ENCODE results near the gene UGT1A6.
"Not testable (repeated sequence)": the region's sequence is repeated elsewhere in the genome, so short reads cannot be mapped to it uniquely, and the experiment has no call there.

The UGT1A6 gene

DNA sequence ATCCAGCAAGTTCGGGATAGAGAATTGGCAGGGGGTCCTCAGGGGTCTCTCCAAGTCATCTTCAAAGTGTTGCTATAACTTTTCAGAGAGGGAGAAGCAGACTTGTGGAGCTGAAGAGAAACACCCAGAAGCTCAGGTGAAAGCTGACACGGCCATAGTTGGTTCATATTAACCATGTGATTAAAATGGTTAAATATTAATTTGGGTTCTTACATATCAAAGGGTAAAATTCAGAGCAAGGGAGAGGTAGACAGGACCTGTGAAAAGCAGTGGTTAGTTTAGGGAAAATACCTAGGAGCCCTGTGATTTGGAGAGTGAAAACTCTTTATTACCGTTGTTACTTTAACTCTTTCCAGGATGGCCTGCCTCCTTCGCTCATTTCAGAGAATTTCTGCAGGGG is at the start of gene UGT1A6:
Gene UGT1A6 (plus strand): TSS at position 243 of the 400 bp plus-strand sequence. CDS start 115 bp downstream, at position 358.
- DNase-seq (ENCODE audit: low spot score): no peak

DNA sequence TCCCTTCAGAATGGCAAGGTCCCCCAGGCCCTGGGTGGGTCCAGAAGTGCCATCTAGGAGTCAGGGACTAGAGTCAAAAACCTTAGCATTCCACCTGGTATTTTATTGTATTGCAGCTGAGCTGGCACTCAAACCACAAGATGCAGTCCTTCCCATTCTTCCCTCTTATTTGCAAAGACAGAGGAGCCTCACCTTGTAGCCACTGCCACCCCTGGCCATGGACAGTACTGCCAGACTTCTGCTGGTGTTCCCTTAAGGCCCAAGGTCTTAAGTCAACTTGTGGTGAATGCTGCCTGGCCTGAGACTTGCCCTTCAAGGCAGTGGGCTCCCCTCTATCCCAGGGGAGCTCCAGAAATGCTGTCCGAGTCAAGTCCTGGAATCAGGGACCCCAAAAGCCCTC is 49.6 kb upstream of the UGT1A6 start:
- DNase-seq (ENCODE audit: low spot score): no peak

DNA sequence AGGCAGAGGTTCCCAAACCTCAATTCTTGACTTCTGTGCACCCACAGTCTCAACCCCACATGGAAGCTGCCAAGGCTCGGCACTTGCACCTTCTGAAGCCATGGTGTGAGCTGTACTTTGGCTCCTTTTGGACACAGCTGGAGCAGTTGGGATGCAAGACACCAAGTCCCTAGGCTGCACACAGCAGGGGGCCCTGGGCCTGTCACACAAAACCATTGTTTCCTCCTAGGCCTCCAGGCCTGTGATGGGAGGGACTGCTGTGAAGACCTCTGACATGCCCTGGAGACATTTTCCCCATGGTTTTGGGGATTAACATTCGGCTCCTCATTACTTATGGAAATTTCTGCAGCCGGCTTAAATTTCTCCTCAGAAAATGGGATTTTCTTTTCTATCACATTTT is 46.7 kb upstream of the UGT1A6 start:
- DNase-seq (ENCODE audit: low spot score): not testable (repeated sequence)

DNA sequence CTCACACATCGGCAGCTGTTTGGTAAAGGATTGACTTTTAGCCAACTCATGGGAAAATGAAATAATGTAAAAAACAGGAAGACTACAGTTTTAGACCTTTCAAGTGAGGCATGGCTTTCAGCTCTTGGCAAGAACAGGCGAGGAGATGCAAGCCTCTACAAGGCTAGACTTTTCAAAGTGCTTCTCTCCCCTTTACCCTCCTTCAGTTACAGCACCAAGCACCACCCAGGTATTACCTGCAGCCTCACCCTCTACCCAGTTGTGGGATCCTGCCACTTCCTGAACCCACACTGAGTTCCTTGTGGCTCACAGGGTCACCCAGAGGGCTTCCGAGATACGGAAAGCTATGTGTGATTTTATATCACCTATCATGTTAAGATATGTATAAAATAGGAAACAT is 41.7 kb upstream of the UGT1A6 start:
- no peak for DNase-seq (ENCODE audit: low spot score)

DNA sequence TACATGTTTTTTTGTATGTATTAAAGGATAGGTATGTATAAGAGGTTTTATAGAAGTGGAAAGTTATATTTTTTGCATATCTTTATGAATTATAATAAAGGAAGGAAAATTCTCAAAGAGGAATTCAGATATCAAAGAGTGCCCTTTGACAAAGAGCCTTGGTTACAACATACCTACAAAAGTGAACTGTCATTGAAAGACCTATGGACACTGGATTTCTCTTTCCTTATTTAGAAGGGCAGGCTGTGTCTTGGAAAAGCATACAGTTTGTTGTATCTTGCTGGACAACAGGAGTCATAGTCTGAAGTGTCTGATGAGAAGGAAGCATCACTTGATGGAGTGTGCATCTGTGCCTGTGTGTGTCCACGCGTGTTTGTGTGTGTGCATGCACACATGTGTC is 41.3 kb upstream of the UGT1A6 start:
- DNase-seq (ENCODE audit: low spot score): no peak

DNA sequence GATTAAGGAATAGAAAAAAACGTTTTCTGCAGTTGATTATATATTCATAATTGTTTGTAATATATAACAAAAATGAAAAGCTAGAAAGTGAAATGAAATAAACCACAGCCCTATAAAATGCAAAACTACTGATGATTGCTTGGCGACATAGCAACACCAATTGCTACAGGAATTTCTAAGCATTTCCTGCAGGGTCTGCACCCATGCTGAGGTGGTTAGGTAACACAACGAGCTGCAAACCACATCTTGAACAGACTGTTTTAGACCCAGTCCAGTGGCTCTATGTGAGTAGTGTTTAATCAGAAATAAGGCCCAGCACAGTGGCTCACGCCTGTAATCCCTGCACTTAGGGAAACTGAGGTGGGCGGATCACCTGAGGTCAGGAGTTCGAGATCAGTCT is 38.2 kb upstream of the UGT1A6 start:
- DNase-seq (ENCODE audit: low spot score): no peak

DNA sequence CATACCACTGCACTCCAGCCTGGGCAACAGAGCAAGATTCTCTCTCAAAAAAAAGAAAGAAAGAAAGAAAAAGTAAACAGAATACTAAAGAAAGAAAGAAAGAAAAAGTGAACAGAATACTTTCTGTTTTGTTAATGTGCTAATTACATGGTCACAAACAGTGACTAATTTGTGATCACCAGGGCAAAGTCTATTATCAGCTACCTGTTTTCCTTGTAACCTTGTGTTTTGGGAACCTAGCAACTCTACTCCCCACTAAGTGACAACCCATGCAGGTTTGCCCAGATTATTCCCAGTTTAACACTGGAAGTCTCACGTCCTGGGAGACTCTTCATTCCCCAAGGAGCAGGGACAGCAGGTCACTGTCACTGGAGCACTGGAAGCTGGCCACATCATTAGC is 37.6 kb upstream of the UGT1A6 start:
- DNase-seq (ENCODE audit: low spot score): no peak

DNA sequence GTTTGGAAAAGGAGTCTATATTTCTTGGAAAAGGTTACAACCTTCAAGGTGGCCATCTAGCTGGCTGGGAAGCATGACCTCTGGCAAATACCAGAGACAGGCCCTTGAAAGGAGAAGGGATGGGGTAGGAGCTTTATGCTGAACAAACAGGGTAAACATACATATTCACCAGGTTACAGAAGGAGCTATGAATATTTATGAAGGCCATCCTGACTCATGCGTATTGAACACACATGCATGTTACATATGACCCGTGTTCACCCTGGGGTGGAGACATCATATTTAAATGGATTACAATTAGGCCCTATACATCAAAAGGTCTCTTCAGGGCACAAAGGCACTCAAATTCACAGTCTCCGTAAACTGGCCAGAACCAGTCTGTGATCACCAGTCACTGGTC is 36.7 kb upstream of the UGT1A6 start:
- not testable (repeated sequence) for DNase-seq (ENCODE audit: low spot score)

DNA sequence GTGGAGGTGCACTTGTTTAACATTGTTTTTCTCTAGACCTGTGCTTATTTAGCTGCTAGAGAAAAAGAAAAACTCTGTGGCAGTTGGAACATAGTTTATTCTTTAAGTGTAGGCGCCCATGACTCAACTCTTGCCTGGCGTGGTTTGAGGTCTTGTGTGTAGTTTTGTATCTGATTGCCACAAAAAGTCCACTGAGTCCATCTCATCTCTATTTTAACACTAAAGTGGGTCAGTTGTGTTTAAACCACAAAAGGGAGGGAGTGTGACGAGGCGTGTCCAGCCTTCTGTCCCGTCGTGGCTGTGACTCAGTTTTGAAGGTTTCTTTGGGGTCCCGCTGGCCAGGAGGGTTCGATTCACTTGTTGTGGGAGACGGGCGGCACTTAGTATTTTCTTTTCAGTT is 36.2 kb upstream of the UGT1A6 start:
- no peak for DNase-seq (ENCODE audit: low spot score)

DNA sequence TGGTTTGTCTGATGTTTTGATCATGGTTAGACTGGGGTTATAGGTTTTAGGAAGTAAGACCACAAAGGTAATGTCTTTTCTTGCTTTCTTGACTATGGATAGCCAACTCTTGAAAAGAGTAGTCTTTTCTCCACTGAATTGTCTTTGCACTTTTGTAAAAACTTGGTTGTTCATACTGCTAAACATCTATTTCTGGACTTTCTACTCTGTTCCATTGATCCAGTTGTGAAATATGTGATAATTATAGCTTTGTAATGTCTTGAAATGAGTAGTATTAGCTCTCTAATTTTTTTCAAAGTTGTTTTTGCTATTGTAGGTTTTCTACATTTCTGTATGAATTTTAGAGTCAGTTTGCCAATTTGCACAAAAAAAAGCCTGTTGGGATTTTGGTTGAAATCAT is 34.1 kb upstream of the UGT1A6 start:
- no peak for DNase-seq (ENCODE audit: low spot score)

DNA sequence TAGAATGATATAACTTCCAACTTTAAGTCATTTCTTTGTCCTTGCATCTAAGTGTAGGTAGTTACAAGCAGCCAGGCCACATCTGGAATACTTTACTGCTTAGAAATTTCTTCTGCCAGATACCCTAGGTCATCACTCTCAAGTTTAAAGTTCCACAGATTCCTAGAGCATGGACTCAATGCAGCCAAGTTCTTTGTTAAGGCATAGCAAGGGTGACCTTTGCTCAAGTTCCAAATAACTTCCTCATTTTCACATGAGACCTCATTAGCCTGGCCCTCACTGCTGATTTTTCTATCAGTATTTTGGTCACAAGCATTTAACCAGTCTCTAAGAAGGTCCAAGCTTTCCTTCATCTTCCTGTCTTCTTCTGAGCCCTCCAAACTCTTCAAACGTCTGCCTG is 28.8 kb upstream of the UGT1A6 start:
- no peak for DNase-seq (ENCODE audit: low spot score)

DNA sequence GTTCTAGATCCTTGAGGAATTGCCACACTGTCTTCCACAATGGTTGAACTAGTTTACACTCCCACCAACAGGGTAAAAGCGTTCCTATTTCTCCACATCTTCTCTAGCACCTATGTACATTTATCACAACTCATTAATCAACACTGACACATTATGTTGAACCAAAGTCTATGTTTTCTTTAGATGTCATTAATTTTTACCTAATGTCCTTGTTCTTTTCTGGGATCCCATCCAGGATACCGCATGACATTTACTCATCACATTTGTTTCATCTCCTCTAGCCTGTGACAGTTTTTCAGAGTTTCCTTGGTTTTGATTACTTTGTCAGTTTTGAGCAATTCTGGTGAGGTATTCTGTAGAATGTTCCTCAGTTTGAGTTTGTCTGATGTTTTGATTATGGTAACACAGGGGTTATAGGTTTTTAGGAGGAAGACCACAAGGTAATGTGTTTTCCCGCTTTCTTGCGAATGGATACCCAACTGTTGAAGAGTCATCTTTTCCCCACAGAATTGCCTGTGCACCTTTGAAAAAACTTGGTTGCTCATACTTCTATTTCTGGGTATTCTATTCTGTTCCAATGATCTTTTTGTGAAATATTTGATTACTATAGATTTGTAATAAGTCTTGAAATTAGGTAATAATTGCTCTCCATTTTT is 24.0 kb upstream of the UGT1A6 start:
- DNase-seq (ENCODE audit: low spot score): no peak

DNA sequence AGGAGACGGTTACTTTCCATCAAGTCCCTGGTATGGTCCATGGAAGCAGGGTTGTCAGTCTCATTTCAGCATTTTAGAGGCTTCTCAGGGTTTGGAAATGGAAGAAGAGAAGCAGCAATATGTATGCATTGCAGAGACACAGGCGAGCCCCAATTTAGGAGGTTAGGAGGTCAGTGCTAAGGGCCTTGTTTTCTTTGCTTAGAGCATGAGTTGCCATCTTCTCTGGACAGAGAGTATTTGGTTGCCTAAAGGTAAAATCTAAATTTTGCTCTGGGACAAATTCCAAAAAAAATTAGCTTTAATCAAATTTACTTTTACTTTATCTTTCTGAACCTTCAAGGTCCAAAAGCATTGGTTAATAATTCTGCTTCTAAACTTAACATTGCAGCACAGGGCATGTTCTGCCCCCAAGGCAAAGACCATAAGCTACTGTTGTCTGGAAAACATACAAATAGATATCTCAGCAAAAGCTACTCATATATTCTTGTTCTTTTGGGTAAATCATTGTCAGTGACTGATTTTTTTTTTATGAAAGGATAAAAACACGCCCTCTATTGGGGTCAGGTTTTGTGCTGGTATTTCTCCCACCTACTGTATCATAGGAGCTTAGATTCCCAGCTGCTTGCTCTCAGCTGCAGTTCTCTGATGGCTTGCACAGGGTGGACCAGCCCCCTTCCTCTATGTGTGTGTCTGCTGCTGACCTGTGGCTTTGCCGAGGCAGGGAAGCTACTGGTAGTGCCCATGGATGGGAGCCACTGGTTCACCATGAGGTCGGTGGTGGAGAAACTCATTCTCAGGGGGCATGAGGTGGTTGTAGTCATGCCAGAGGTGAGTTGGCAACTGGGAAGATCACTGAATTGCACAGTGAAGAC is 21.2 kb upstream of the UGT1A6 start, which contains the start of gene UGT1A9:
Gene UGT1A9 (plus strand): TSS at position 609 of the 872 bp plus-strand sequence. CDS start 37 bp downstream, at position 646.
- no peak for DNase-seq (ENCODE audit: low spot score)

DNA sequence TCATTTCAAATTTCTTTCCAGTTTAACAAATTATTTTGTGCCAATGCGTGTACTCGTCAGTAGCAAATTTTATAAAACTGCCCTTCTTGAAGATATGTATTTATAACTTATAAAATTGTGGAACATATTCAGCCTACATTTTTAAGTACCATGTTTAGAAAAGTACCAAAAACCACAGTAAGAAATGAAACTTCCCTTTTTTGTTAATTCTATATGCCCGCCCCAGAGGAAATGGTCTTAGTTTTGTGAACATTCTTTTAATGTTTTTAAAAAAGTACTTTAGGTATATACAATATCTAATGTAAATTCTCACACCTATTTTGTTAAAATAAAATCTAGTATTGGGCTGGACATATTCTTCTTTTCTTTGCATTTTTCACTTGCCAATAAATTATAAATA is 19.8 kb upstream of the UGT1A6 start:
- DNase-seq (ENCODE audit: low spot score): no peak

DNA sequence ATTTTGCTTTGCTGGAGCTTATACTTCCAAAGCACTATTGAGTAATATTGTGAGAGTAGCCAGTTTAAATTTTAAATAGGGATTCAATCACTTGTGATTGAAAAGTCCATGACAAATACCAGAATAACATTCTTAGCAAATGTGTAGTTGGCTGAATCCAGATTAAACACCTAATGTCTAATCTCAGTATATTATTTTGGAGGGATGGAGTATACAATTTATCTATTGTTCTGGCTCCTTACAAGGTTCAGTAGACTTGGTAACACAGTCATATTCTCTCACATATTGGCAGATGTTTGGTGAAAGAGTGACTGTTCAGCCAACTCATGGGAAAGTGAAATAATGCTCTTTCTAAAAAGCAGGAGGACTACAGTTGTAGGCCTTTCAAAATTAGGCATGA is 18.8 kb upstream of the UGT1A6 start:
- DNase-seq (ENCODE audit: low spot score): no peak

DNA sequence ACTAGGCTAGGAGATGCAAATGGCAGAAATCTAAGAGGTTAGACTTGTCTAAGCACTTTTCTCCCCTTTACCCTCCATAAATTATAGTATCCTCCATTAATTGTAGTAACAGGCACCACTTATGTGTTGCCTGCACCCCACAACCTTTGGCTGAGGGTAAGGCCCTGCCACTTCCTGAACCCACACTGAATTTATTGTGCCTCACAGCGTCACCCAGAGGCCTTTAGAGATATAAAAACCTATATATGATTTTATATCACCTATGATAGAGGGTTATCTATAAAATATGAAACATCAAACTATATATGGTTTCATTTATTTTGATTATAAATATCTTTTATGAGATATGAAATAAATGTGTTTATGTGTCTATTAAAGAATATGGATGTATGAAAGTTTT is 18.4 kb upstream of the UGT1A6 start:
- DNase-seq (ENCODE audit: low spot score): no peak

DNA sequence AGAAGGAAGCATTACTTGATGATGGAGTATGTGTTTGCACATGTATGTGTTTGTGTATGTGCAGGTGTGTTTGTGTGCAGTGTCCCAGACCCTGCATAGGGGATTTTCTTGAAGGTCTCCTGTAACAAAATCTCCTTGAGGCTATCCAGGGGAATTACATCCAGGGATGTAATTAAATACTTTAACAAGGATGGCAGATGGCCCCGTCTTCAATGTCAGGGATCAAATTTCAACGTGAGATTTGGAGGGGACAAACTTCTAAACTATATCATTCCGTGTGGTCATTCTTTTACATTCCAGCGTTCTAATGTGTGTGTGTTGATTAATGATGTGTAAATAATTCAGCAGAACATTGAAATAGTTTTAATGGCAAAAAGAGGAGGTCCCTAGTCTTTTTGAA is 17.7 kb upstream of the UGT1A6 start:
- no peak for DNase-seq (ENCODE audit: low spot score)

DNA sequence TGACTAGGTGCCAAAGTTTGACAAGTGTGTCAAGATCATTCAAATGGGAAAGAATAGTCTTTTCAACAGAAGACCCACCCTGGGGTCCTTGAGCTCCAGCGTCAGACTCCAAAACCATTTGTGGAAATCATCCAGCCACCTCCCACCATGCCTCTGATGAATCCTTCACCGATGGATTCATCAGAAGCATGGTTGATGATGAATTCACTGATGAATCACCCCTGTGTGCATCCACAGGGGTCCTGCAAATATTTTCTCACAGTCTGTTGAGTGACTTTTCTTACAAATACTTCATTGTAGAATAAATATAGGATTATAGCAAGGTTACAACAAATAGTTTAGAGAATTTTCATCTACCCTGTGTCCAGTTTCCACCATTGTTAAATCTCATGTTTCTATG is 16.6 kb upstream of the UGT1A6 start:
- DNase-seq (ENCODE audit: low spot score): no peak

DNA sequence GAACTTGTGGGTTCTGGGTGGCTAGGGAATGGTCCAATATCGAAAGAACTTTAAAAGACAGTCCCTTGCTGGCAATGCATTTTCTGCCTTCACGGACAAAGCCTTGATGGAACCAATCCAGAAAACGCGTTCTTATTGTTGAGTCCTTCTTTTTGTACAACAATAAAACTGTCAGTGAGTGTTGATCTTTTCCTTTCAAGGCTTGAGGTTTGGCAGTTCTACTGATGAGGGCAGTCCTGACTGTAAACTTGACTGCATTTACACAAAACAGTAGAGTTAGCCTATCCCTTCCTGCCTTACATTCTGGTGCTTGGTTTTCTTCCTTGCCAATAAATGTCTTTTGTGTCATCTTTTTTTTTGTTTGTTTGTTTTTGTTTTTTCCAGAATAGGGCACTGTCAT is 13.5 kb upstream of the UGT1A6 start:
- DNase-seq (ENCODE audit: low spot score): no peak

DNA sequence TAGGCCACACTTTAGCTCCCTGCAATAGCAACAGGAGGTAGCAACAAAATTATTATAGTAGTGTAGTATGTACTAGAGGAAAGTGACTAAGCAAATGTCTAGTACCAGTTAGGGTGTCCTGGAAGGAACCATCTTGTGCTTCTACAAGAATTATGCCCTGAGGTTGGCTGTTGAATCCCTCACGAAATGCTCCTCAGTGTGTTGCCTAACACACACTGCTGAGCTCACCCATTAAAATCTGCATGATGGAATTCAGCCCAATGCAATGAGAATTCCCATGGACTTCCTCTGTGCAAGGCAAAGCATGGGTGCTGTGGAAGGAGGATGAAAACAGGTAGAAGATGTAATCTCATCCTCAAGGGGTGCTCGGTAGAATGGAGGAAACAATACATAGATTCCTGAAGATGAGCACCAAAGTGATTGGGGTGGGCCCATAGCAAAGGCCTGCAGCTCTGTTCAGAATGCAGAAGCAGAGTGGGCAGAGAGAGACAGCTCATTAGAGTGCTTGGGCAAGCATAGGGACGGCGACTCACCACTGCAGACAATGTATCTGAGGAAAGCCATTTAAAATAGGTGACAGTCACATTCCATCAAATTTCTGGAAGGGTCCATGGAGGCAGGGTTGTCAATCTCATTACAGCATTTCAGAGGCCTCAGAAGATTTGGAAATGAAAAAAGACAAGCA is 12.2 kb upstream of the UGT1A6 start:
- DNase-seq (ENCODE audit: low spot score): no peak

DNA sequence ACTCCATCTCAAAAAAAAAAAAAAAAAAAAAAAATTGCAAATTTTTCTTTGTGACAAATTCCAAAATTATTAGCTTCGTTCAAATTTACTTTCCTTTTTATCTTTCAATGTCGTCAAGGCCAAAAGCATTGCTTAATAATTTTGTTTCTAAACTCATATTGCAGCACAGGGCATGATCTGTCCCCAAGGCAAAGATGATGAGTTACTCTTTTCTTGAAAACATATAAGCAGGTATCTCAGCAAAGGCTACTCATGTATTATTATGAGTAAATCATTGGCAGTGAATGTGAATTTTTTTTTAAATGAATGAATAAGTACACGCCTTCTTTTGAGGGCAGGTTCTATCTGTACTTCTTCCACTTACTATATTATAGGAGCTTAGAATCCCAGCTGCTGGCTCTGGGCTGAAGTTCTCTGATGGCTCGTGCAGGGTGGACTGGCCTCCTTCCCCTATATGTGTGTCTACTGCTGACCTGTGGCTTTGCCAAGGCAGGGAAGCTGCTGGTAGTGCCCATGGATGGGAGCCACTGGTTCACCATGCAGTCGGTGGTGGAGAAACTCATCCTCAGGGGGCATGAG is 11.1 kb upstream of the UGT1A6 start, which contains the start of gene UGT1A7:
Gene UGT1A7 (plus strand): TSS at position 381 of the 579 bp plus-strand sequence. CDS start 37 bp downstream, at position 418.
- no peak for DNase-seq (ENCODE audit: low spot score)

DNA sequence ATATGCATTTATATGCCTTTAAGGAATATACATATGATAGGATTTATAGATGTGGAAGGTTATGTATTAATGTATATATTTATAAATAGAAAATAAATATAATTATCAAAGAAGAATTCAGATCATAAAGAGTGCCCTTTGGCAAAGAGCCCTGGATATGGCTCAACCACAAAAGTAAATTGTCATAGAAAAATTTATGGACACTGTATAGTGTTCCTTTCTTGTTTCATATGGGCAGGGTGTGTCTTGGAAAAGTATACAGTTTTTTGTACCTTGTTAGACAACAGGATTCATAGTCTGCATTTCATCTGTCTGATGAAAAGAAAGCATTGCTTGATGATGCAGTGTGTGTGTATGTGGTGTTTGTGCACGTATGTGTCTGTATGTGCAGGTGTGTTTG is 8.1 kb upstream of the UGT1A6 start:
- DNase-seq (ENCODE audit: low spot score): no peak
